Measurements from ENCODE around the gene HOXA13.

Gene HOXA13

DNA sequence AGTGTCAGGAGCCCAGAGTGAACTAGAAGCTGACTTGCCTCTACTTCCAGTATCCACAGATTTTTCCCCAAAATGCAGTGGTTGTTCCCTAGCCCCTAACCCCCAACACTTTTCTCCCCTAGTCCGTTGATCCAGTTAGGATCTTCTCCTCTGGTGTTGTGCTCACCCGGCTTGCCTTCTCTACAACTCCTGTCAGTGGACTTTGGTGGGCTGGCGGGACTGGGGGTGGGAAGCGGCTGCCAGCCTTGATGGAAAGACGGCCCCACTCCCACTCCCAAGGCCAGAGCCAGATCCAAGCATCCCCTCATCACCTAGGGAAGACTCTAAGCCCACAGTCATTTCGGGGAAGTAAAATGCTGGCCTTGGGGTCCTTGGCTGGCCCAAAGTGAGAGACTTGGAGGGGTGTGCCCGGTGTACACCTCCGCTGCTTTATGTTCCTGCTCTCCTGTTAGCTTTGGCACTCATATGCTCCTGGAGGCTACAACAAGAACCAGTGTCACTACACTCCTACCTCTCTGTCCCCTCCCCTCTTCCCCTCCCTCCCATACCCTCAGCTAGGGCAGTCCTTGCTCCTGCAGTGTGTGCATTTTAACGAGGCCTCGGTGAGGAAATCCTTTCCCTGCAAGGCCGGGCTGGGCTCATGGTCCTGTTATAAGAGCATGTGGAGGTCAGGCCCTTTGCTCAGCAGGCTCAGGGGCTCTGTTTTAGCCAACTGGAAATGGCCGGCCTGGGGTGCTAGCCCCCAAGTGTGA is 24.8 kb downstream of the HOXA13 start:
- CTCF ChIA-PET, result interaction anchor here (0.7 to 11.1 kb wide), 11 partner anchors 8 to 1310 kb away, joined by 3 to 84 read pairs (median 4); partner anchors contain the start of gene HOXA11
- POLR2A ChIA-PET, result no interaction called here
- 92% methylated on average over 8 of the region's 12 CpGs for WGBS (ENCODE audit: insufficient coverage)
- Histone ChIP-seq H3K4me1 (ENCODE audit: control extremely low read depth in 1 of 4, control insufficient read depth in 4 of 4, insufficient read depth in 4 of 4, low read length in 3 of 4) (peaks cover 4 to 43% (median 28%) of the 10 kb centered on the region in 4 experiments), H3K4me3 (ENCODE audit: control insufficient read depth in 1 of 7, extremely low read depth in 1 of 7, insufficient read depth in 4 of 7, low read depth in 2 of 7, low read length in 6 of 7) (peak overlapping the region in 4 of 7 experiments; percentile 78 to 100 (median 94)), H3K27me3 (replicated peaks in 2 of 5; ENCODE audit: control insufficient read depth in 4 of 5, insufficient read depth in 5 of 5, low read length in 4 of 5) (peaks cover 0 to 20% (median 0%) of the 10 kb centered on the region in 5 experiments), H3K27ac (ENCODE audit: insufficient read depth in 1 of 2, low read depth in 1 of 2, low read length in 2 of 2, poor library complexity in 1 of 2, severe bottlenecking in 2 of 2) (no peak overlapping the region), H3K36me3 (ENCODE audit: control insufficient read depth in 4 of 4, insufficient read depth in 4 of 4, low read length in 3 of 4) (peaks cover 0 to 19% (median 4%) of the 10 kb centered on the region in 4 experiments), H3K9me3 (ENCODE audit: control extremely low read depth in 1 of 5, control insufficient read depth in 4 of 5, insufficient read depth in 2 of 5, low read depth in 1 of 5, low read length in 4 of 5) (no peaks in the 10 kb centered on the region)
- DNase-seq, result no peak

DNA sequence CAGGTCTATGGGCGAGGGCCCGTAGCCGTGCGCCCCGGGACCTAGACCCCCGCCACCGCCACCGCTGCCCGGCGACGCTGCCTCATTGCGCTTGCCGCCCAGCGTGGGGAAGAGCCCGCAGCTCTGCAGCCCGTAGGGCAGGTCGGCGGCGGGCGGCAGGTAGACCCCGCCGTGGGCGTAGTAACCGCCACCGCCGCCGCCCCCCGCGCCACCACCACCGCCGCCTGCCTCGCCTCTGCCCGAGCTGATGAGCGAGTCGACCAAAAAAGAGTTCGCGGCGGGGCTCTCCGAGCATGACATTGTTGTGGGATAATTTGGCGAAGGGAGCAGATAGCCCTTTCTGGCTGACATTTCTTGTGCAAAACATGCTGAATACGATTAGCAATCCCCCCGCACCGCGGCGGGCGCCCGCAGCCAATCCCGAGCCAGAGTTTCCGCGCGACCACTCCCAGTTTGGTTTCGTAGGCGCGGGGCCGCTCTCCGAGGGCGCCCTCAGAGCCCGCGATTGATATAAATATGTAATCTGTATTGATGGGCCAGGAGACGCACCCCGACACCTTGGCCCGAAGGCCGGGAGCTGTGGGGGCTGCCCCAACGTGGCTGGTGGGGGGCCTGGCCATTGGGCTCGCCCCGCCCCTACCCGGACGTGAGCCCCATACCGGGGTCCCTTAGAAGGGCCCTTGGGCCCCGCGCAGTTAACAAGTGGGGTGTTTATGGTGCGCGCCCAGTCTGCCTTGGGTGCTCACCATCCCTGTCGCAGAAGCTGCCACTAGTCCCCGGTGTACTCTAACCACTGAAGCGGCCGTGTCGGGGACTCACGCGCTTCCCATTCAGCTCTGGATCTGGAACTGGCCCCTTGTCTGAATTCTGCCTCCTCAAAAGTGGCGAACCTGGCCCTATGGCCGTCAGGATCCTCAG is 25.7 kb downstream of the HOXA13 start, which contains the start of gene HOXA10:
Gene HOXA10, minus strand, starts transcription at position 365 of the 918 bp plus-strand sequence. Its CDS starts 14 bp downstream, at position 351.
- Histone ChIP-seq H3K27ac (ENCODE audit: insufficient read depth in 1 of 2, low read depth in 1 of 2, low read length in 2 of 2, poor library complexity in 1 of 2, severe bottlenecking in 2 of 2) (peak within 1 kb of the TSS; percentile 92 to 96), H3K36me3 (ENCODE audit: control insufficient read depth in 4 of 4, insufficient read depth in 4 of 4, low read length in 3 of 4) (peaks cover 0 to 20% (median 4%) of the 10 kb centered on the region in 4 experiments), H3K4me1 (ENCODE audit: control extremely low read depth in 1 of 4, control insufficient read depth in 4 of 4, insufficient read depth in 4 of 4, low read length in 3 of 4) (peaks cover 4 to 38% (median 23%) of the 10 kb centered on the region in 4 experiments), H3K4me3 (ENCODE audit: control insufficient read depth in 1 of 7, extremely low read depth in 1 of 7, insufficient read depth in 4 of 7, low read depth in 2 of 7, low read length in 6 of 7) (peak within 1 kb of the TSS; percentile 78 to 100 (median 85)), H3K27me3 (replicated peaks in 2 of 5; ENCODE audit: control insufficient read depth in 4 of 5, insufficient read depth in 5 of 5, low read length in 4 of 5) (peaks cover 0 to 16% (median 0%) of the 10 kb centered on the region in 5 experiments), H3K9me3 (ENCODE audit: control extremely low read depth in 1 of 5, control insufficient read depth in 4 of 5, insufficient read depth in 2 of 5, low read depth in 1 of 5, low read length in 4 of 5) (no peaks in the 10 kb centered on the region)
- peak in 2 of 3 donors; percentile 68 to 73 for DNase-seq
- 3% methylated on average over 75 of the region's 82 CpGs for WGBS (ENCODE audit: insufficient coverage)
- CTCF ChIA-PET, result interaction anchor here (0.8 to 11.1 kb wide), 9 partner anchors 9 to 1309 kb away, joined by 3 to 84 read pairs (median 5); no protein-coding TSS in a partner anchor
- POLR2A ChIA-PET, result interaction anchor here (2.7 kb wide), 1 partner anchor 12 kb away, joined by 17 read pairs; no protein-coding TSS in a partner anchor

DNA sequence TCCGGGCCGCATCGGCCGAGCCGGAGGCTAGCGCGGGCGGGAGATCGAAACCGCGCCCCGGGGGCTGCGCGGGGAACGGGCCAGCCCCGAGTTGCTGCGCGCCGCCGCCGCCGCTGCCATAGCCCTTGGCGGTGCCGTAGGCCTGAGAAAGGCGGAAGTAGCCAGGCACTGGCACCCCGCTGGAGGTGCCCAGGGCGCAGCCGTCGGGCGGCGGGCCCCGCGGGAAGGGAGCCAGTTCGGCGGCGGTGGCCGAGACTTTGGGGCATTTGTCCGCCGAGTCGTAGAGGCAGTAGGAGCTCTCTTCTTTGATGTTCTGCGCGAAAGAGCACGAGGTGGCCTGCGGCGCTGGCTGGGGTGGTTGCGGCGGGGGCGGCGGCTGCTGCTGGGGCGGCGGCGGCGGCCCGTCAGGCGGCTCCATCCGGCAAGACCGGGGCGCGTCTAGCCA is 26.4 kb downstream of the HOXA13 start:
- POLR2A ChIA-PET, result interaction anchor here (0.6 to 2.7 kb wide), 3 partner anchors 12 to 506 kb away, joined by 3 to 17 read pairs (median 3); no protein-coding TSS in a partner anchor
- DNase-seq, result peak in 2 of 3 donors; percentile 77 to 85
- Histone ChIP-seq H3K36me3 (ENCODE audit: control insufficient read depth in 4 of 4, insufficient read depth in 4 of 4, low read length in 3 of 4) (peaks cover 0 to 25% (median 4%) of the 10 kb centered on the region in 4 experiments), H3K9me3 (ENCODE audit: control extremely low read depth in 1 of 5, control insufficient read depth in 4 of 5, insufficient read depth in 2 of 5, low read depth in 1 of 5, low read length in 4 of 5) (no peaks in the 10 kb centered on the region), H3K27me3 (replicated peaks in 2 of 5; ENCODE audit: control insufficient read depth in 4 of 5, insufficient read depth in 5 of 5, low read length in 4 of 5) (peaks cover 0 to 11% (median 0%) of the 10 kb centered on the region in 5 experiments), H3K4me1 (ENCODE audit: control extremely low read depth in 1 of 4, control insufficient read depth in 4 of 4, insufficient read depth in 4 of 4, low read length in 3 of 4) (peaks cover 4 to 43% (median 23%) of the 10 kb centered on the region in 4 experiments), H3K27ac (ENCODE audit: insufficient read depth in 1 of 2, low read depth in 1 of 2, low read length in 2 of 2, poor library complexity in 1 of 2, severe bottlenecking in 2 of 2) (peak overlapping the region; percentile 92 to 96), H3K4me3 (ENCODE audit: control insufficient read depth in 1 of 7, extremely low read depth in 1 of 7, insufficient read depth in 4 of 7, low read depth in 2 of 7, low read length in 6 of 7) (peak overlapping the region; percentile 78 to 100 (median 85))
- under 1% methylated on average over 40 of the region's 59 CpGs for WGBS (ENCODE audit: insufficient coverage)
- CTCF ChIA-PET, result interaction anchor here (0.9 to 11.1 kb wide), 10 partner anchors 11 to 805 kb away, joined by 3 to 84 read pairs (median 3); no protein-coding TSS in a partner anchor

DNA sequence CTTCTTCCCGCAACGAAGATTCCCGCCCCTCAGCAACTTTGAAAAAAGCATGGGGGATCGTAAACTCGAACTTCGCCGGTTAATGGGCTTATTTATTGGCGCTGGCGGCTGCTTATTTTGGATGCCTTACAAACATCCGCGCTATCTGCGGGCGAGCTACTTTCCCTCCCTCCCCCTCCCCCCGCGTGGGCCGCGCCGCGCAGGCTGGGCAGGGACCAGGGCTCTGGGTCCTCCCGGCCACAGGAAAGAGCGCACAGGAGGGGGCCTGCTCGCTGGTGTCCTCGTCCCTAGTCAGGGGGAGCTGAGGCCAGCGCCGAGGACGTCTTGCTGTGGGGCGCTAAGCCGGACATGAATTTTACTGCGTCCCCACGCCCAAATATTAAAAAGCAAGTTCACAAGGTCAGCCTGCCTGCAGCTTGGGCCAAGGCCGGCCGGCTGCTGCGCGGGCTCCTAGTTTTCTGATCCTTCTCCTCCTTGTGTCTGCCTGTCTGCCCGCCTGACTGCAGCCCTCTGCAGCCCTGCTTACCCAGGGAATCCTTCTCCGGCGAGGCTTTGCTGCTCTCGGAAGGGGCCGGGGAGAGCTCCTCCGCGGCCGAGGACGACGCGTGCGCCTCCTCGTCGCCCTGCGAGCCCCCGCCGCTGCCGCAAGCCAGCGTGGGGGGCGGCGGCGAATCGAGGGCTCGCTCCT is 26.9 kb downstream of the HOXA13 start:
- DNase-seq, result no peak
- H3K27ac ChIP-seq (ENCODE audit: insufficient read depth in 1 of 2, low read depth in 1 of 2, low read length in 2 of 2, poor library complexity in 1 of 2, severe bottlenecking in 2 of 2), result peak overlapping the region; percentile 92 to 96
- ChIA-PET CTCF (interaction anchor here (0.8 to 11.1 kb wide), 10 partner anchors 11 to 804 kb away, joined by 3 to 84 read pairs (median 4); partner anchors contain the start of gene HOXA7), POLR2A (interaction anchor here (0.6 to 2.7 kb wide), 3 partner anchors 11 to 505 kb away, joined by 3 to 17 read pairs (median 3); no protein-coding TSS in a partner anchor)
- peaks cover 0 to 30% (median 4%) of the 10 kb centered on the region in 4 experiments for H3K36me3 ChIP-seq (ENCODE audit: control insufficient read depth in 4 of 4, insufficient read depth in 4 of 4, low read length in 3 of 4)
- H3K9me3 ChIP-seq (ENCODE audit: control extremely low read depth in 1 of 5, control insufficient read depth in 4 of 5, insufficient read depth in 2 of 5, low read depth in 1 of 5, low read length in 4 of 5), result no peaks in the 10 kb centered on the region
- peak overlapping the region; percentile 78 to 100 (median 85) for H3K4me3 ChIP-seq (ENCODE audit: control insufficient read depth in 1 of 7, extremely low read depth in 1 of 7, insufficient read depth in 4 of 7, low read depth in 2 of 7, low read length in 6 of 7)
- peaks cover 4 to 48% (median 27%) of the 10 kb centered on the region in 4 experiments for H3K4me1 ChIP-seq (ENCODE audit: control extremely low read depth in 1 of 4, control insufficient read depth in 4 of 4, insufficient read depth in 4 of 4, low read length in 3 of 4)
- 0% methylated on average over 55 of the region's 58 CpGs for WGBS (ENCODE audit: insufficient coverage)
- H3K27me3 ChIP-seq (replicated peaks in 2 of 5; ENCODE audit: control insufficient read depth in 4 of 5, insufficient read depth in 5 of 5, low read length in 4 of 5), result peaks cover 0 to 7% (median 0%) of the 10 kb centered on the region in 5 experiments

DNA sequence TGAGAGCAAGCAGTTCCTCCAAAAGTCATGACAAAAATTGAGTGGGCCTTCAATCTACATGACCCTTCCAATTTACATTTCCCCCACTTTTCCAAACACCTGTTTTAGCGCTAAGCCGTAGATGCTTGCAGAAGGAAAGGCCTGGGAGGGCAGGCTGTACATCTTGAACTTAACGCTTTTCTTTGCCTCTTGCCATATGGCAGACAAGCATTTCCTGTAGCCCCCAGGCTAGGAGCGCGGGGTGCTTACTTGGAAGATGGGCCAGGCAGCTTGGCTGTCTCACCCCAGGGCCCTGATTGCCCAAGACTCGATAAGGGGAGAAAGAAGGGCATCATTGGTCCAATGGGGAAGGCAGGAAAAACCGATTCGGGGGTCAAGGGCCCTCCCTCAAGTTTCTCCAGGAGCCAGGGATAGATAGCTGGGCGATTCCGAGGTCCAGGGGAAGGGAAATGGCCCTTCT is 27.5 kb downstream of the HOXA13 start:
- Histone ChIP-seq H3K4me3 (ENCODE audit: control insufficient read depth in 1 of 7, extremely low read depth in 1 of 7, insufficient read depth in 4 of 7, low read depth in 2 of 7, low read length in 6 of 7) (peak overlapping the region; percentile 78 to 100 (median 85)), H3K27me3 (replicated peaks in 2 of 5; ENCODE audit: control insufficient read depth in 4 of 5, insufficient read depth in 5 of 5, low read length in 4 of 5) (peaks cover 0 to 2% (median 0%) of the 10 kb centered on the region in 5 experiments), H3K36me3 (ENCODE audit: control insufficient read depth in 4 of 4, insufficient read depth in 4 of 4, low read length in 3 of 4) (peaks cover 0 to 34% (median 4%) of the 10 kb centered on the region in 4 experiments), H3K9me3 (ENCODE audit: control extremely low read depth in 1 of 5, control insufficient read depth in 4 of 5, insufficient read depth in 2 of 5, low read depth in 1 of 5, low read length in 4 of 5) (no peaks in the 10 kb centered on the region), H3K27ac (ENCODE audit: insufficient read depth in 1 of 2, low read depth in 1 of 2, low read length in 2 of 2, poor library complexity in 1 of 2, severe bottlenecking in 2 of 2) (peak overlapping the region; percentile 92 to 96), H3K4me1 (ENCODE audit: control extremely low read depth in 1 of 4, control insufficient read depth in 4 of 4, insufficient read depth in 4 of 4, low read length in 3 of 4) (peaks cover 8 to 54% (median 33%) of the 10 kb centered on the region in 4 experiments)
- POLR2A ChIA-PET, result interaction anchor here (2.4 to 2.7 kb wide), 2 partner anchors 10 to 15 kb away, joined by 6 to 17 read pairs; no protein-coding TSS in a partner anchor
- CTCF ChIA-PET, result interaction anchor here (0.8 to 11.1 kb wide), 9 partner anchors 10 to 800 kb away, joined by 3 to 84 read pairs (median 4); partner anchors contain the start of gene HOXA7
- no peak for DNase-seq
- 0% methylated on average over 10 of the region's 10 CpGs for WGBS (ENCODE audit: insufficient coverage)

All from common myeloid progenitor, CD34-positive (primary cell).